Ovary (tissue), 9 donors: ENCODE measurements around the gene IVD. TPM values are rescaled to one million over a fixed set of nuclear protein-coding genes. Genes with fewer than 3 reads are reported as not detected.
A peak's percentile ranks its signal among the peaks of the same experiment; 100 is the strongest.

Source experiments
- DNase-seq, 5 donors: peaks; one replicate each; pipeline ENCODE4 v3.0.0-alpha.2; 2019 to 2020
- H3K27ac ChIP-seq, 2 donors: fragments of 200-600 bp; one replicate each; pipeline versions ENCODE4 v1.5.1 to v1.8.0; 2019 to 2022
- H3K27me3 ChIP-seq: fragments of 200-600 bp; one replicate; pipeline ENCODE4 v1.8.0; 2022
- H3K36me3 ChIP-seq: fragments of 200-600 bp; sonication (generic); one replicate; pipeline ENCODE4 v1.5.1; 2019
- H3K4me1 ChIP-seq: one replicate; pipeline ENCODE4 v1.8.1; 2013; ENCODE audit warnings: mild to moderate bottlenecking, moderate library complexity; ENCODE audit not compliant: insufficient read depth
- H3K4me3 ChIP-seq: fragments of 200-600 bp; sonication (generic); one replicate; pipeline ENCODE4 v1.5.1; 2017
- H3K9me3 ChIP-seq, 2 donors: fragments of 200-600 bp in 1 of 2; sonication (generic) in 1 of 2; one replicate each; pipeline versions ENCODE4 v1.5.1 to v1.8.1; 2013 to 2019; ENCODE audit warnings: mild to moderate bottlenecking in 1 of 2, moderate library complexity in 1 of 2
- EP300 ChIP-seq: sonication (generic); formaldehyde crosslinking; IDR thresholded peaks from one replicate; pipeline ENCODE4 v1.6.1; 2017; ENCODE audit warnings: antibody characterized with exemption
- POLR2A ChIP-seq: fragments of 450-650 bp; IDR thresholded peaks from one replicate; pipeline ENCODE4 v1.6.1; 2017; ENCODE audit warnings: antibody characterized with exemption, mild to moderate bottlenecking, moderate library complexity
- WGBS, 3 donors: extraction: QIAGEN DNeasy Blood & Tissue Kit in 1 of 3; methylation state at CpG; one replicate each; pipeline versions ENCODE4 v1.1.5 to v1.1.7; 2013 to 2017; 5-methylcytosine and 5-hydroxymethylcytosine counted together
- intact Hi-C, 4 donors: fragments of 100-400 bp; cut with DNase I; formaldehyde crosslinking; loops; one replicate each; pipeline versions ENCODE4 v1.11.0 to v1.15.1; 2022 to 2023
- polyA plus RNA-seq, 2 donors: library from polyadenylated mRNA; stranded (reverse); fragments of 200-250 nt in 1 of 2; fragments of 350-450 nt in 1 of 2; fragmentation: Illumina TruSeq in 1 of 2; extraction: RNeasy Lipid Tissue Mini Kit (QIAGEN cat#74804) in 1 of 2; gene quantifications; one replicate each; pipeline ENCODE4 v1.2.3, GENCODE V29; 2013 to 2014
- total RNA-seq, 7 donors: library from RNA; depleted of rRNA in 2 of 7; stranded (reverse); fragments of >200 nt in 2 of 7; fragmentation: NEBNext Ultra II Directional in 3 of 7; extraction: Animal tissue kit (Norgen Biotek cat#: 25700) in 3 of 7; gene quantifications; one replicate each; pipeline versions ENCODE4 v1.1.0 to v1.2.4, GENCODE V29; 2016 to 2023
- TF ChIP-seq, protein P1 (sequence below), 3 donors: fragments of 450-650 bp in 2 of 3; fragments of 200-600 bp in 1 of 3; IDR thresholded peaks; one replicate each; pipeline versions ENCODE4 v1.5.1 to v1.8.0; 2016 to 2022; ENCODE audit warnings: antibody characterized with exemption in 3 of 3, mild to moderate bottlenecking in 1 of 3
- donor health status: DM: no; HTN: no; CAD: no; lungs with moderate emphysema.
- donor health status: DM: no; HTN: no; CAD: no.
- donor health status: Bipolar disorder and iron deficiency.
- donor health status: DM: yes; HTN: yes; CAD: no.
- donor health status: DM: no; HTN: no; CAD: no.
- donor health status: DM: yes; HTN: yes; CAD: no.

Gene IVD
- total and polyA plus RNA-seq, 9 donors = 51.5 to 105 (median 91.7) TPM

DNA sequence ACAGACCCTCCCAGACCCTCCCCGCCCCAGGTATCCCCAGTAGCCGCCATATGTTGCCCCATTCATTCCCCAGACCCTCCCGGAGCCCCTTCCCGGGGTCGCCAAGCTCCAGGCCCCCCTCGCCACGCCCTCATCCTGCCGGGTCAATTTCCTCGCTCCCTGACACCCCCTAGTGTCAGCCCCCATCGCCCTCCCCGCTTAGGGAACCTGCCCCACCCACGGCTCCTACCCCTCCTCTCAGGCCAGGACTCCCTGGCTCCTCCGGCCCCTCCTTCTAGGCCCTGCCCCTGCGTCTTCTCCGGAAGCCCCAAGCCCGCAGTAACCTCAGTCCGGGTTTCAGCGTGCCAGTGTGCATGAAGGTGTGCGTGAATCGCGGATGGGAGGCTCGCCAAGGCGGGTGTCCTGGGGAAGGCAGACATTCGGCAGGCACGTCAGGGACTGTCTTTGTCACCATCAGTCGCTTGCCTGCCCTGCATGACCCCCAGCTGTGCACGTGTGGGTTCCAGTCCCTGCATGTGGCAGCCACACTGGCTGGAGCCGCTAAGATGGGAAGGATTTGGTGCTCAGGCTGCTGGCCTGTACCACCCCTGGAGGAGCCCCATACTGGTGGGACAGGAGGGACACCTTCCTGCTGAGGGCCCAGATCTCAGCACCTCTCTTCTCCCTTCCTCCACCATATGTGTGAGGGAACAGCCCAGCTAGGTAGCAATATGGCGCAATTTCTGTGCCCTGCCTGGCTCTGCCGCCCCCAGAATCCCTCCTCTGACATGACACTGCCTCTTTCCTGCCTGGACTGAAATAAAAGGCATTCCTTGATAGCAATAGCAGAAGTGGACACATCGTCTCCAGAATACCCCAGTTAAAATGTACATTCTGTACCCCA is 46.9 kb upstream of the IVD start:
- no peaks in the 10 kb centered on the region for H3K9me3 ChIP-seq
- no peaks in the 10 kb centered on the region for H3K36me3 ChIP-seq
- 8 to 11% (median 9%) methylated on average over 30 to 31 of the region's 31 CpGs for WGBS, 3 donors
- H3K27me3 ChIP-seq = no peaks in the 10 kb centered on the region
- intact Hi-C loops = loop anchor here in 1 of 4 donors (5.0 kb wide), 1 partner anchor 36 kb away; the partner anchor contains the start of gene INAFM2
- DNase-seq = peak in 1 of 5 donors; percentile 67
- H3K4me3 ChIP-seq = peak overlapping the region; percentile 33
- H3K4me1 ChIP-seq = no peaks in the 10 kb centered on the region
- H3K27ac ChIP-seq = no peak overlapping the region
- TF ChIP-seq, protein P1, sequence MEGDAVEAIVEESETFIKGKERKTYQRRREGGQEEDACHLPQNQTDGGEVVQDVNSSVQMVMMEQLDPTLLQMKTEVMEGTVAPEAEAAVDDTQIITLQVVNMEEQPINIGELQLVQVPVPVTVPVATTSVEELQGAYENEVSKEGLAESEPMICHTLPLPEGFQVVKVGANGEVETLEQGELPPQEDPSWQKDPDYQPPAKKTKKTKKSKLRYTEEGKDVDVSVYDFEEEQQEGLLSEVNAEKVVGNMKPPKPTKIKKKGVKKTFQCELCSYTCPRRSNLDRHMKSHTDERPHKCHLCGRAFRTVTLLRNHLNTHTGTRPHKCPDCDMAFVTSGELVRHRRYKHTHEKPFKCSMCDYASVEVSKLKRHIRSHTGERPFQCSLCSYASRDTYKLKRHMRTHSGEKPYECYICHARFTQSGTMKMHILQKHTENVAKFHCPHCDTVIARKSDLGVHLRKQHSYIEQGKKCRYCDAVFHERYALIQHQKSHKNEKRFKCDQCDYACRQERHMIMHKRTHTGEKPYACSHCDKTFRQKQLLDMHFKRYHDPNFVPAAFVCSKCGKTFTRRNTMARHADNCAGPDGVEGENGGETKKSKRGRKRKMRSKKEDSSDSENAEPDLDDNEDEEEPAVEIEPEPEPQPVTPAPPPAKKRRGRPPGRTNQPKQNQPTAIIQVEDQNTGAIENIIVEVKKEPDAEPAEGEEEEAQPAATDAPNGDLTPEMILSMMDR (IDR thresholded peaks at IDR 0.05) = no peak
- no peak for TF ChIP-seq POLR2A
- no peak for TF ChIP-seq EP300

DNA sequence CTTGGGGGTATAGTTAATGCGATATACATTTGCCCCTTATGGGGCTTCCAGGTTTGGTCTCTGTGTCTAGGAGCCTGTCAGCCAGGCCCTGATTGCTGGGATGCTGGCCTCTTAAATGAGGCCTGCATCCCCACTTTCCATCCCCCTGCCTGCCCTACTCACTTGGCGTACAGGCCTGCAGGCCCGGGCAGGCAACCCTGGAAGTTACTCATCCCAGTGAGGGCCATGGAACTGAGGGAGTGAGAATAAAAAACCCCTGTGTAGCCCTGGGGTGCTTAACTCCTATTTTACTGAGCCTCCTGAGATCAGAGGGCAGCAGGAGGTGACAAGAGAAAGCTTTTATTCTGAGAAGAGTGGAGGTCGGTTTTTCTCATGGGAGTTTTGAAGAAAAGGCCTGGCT is 45.6 kb upstream of the IVD start:
- 94 to 95% (median 94%) methylated on average over 4 of the region's 4 CpGs for WGBS, 3 donors

DNA sequence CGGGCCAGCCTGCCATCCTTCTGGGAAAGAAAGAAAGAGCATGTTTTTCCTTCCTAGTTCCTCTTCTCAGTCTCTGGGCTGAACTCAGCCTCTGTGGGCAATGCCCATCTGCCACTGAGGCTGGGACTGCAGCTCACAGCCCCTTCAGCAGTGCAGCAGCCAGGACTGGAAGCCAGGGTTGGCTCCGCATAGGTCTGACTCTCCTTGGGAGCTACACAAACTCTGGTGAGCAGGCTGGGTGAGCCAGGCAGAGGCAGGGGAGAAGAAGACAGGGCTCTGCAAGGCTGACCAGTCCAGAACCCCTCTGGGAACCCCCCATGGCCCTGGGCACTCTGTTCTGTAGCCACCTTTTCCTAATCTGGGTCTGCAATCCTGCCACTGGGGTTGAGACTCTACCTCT is 44.0 kb upstream of the IVD start:
- H3K27ac ChIP-seq = no peak overlapping the region
- no peak for TF ChIP-seq POLR2A
- H3K9me3 ChIP-seq = no peaks in the 10 kb centered on the region
- no peaks in the 10 kb centered on the region for H3K4me1 ChIP-seq
- WGBS, 3 donors = 63 to 78% (median 74%) methylated on average over 2 of the region's 2 CpGs
- no peaks in the 10 kb centered on the region for H3K36me3 ChIP-seq
- no peak overlapping the region for H3K4me3 ChIP-seq
- no peak for DNase-seq
- no peaks in the 10 kb centered on the region for H3K27me3 ChIP-seq
- intact Hi-C loops = loop anchor here in 2 of 4 donors (10.0 kb wide), 2 partner anchors 63 to 77 kb away; partner anchors contain the start of gene ANKRD63 (in 1 of the 2)

More for the DNA sequence above, 45.6 kb upstream of the IVD start:
- no peaks in the 10 kb centered on the region for H3K27me3 ChIP-seq
- no peak for TF ChIP-seq EP300
- TF ChIP-seq, protein P1 (IDR thresholded peaks at IDR 0.05) = no peak
- TF ChIP-seq POLR2A = no peak
- no peaks in the 10 kb centered on the region for H3K4me1 ChIP-seq
- DNase-seq = no peak
- no peaks in the 10 kb centered on the region for H3K36me3 ChIP-seq
- no peak overlapping the region for H3K27ac ChIP-seq
- H3K9me3 ChIP-seq = no peaks in the 10 kb centered on the region
- intact Hi-C loops = loop anchor here in 2 of 4 donors (10.0 kb wide), 2 partner anchors 65 to 75 kb away; partner anchors contain the start of gene ANKRD63 (in 1 of the 2)
- no peak overlapping the region for H3K4me3 ChIP-seq

DNA sequence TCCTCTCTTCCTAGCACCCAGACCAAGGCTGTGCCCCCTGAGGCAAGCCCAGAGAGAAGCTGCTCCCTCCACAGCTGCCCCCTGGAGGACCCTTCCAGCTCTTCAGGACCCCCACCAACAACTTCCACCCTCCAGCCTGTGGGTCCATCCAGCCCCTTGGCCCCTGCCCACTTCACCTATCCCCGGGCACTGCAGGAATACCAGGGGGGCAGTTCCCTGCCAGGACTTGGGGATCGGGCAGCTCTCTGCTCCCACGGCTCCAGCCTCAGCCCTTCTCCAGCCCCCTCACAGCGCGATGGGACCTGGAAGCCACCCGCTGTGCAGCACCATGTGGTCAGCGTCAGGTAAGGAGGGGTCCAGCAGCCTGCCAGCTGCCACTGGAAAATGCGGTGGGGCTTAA is 42.0 kb upstream of the IVD start:
- Histone ChIP-seq H3K9me3 (no peaks in the 10 kb centered on the region), H3K4me1 (peaks cover 3% of the 10 kb centered on the region), H3K36me3 (no peaks in the 10 kb centered on the region), H3K4me3 (no peak overlapping the region), H3K27ac (no peak overlapping the region), H3K27me3 (no peaks in the 10 kb centered on the region)
- TF ChIP-seq POLR2A = no peak
- no peak for TF ChIP-seq EP300
- TF ChIP-seq, protein P1 (IDR thresholded peaks at IDR 0.05) = no peak
- intact Hi-C loops = loop anchor here in 2 of 4 donors (10.0 kb wide), 2 partner anchors 61 to 79 kb away; partner anchors contain the start of gene ANKRD63 (in 1 of the 2)
- WGBS, 3 donors = 81 to 86% (median 85%) methylated on average over 8 of the region's 8 CpGs
- no peak for DNase-seq
